Stimulated activated CD4-positive, alpha-beta T cell treated with anti-CD3 and anti-CD28 coated beads, Interleukin-1b, Interleukin-23, amount 100 ng/mL, for 24 hours (primary cell): ENCODE results near the gene PPP1R15A.
A peak's percentile ranks its signal among the peaks of the same experiment; 100 is the strongest.
"Not testable (repeated sequence)": the region's sequence is repeated elsewhere in the genome, so short reads cannot be mapped to it uniquely, and the experiment has no call there.

Experiments
- DNase-seq, 4 experiments: peaks; one replicate each; pipeline ENCODE4 v3.0.0-alpha.2; 2020; ENCODE audit warnings: low read depth in 4 of 4, low spot score in 1 of 4

The PPP1R15A gene

GRCh38 chr19:48858984-48859710 lies 13.1 kb upstream of the PPP1R15A start:
- peak in 2 of 4 experiments; percentile 69 to 83 for DNase-seq

- DNase-seq = no peak
Observed at GRCh38 chr19:48859711-48860572, 12.3 kb upstream of the PPP1R15A start.

- no peak for DNase-seq
Observed at GRCh38 chr19:48861313-48861712, 10.9 kb upstream of the PPP1R15A start.

GRCh38 chr19:48862827-48863226 lies 9.4 kb upstream of the PPP1R15A start:
- no peak for DNase-seq

- no peak for DNase-seq
Observed at GRCh38 chr19:48866692-48867091, 5.5 kb upstream of the PPP1R15A start.

- DNase-seq = no peak
Observed at GRCh38 chr19:48867123-48867745, 5.0 kb upstream of the PPP1R15A start.

GRCh38 chr19:48867746-48868113 lies 4.5 kb upstream of the PPP1R15A start:
- DNase-seq = no peak

- no peak for DNase-seq
Observed at GRCh38 chr19:48868114-48868886, 3.9 kb upstream of the PPP1R15A start, which contains the start of gene PLEKHA4. Gene PLEKHA4, minus strand, starts transcription at chr19:48868617. Its CDS starts 997 bp downstream, at chr19:48867620.

GRCh38 chr19:48870048-48870447 lies 2.2 kb upstream of the PPP1R15A start:
- DNase-seq = no peak

- not testable (repeated sequence) for DNase-seq
Observed at GRCh38 chr19:48871471-48872181, 595 bp upstream of the PPP1R15A start.

GRCh38 chr19:48872884-48873475 lies 759 bp downstream of the PPP1R15A start:
- DNase-seq = peak; percentile 41 to 67 (median 58)

- no peak for DNase-seq
Observed at GRCh38 chr19:48873476-48874302, 1.5 kb downstream of the PPP1R15A start.

GRCh38 chr19:48874303-48875135 lies 2.3 kb downstream of the PPP1R15A start:
- no peak for DNase-seq

GRCh38 chr19:48876043-48876981 lies 4.1 kb downstream of the PPP1R15A start:
- peak in 1 of 4 experiments; percentile 47 for DNase-seq

GRCh38 chr19:48877855-48878195 lies 5.6 kb downstream of the PPP1R15A start:
- DNase-seq = no peak

GRCh38 chr19:48878196-48879024 lies 6.2 kb downstream of the PPP1R15A start:
- no peak for DNase-seq
